Cardiac septum (tissue), 1 donor: ENCODE data around the gene ATF5. TPM values are rescaled to one million over a fixed set of nuclear protein-coding genes. Genes with fewer than 3 reads are reported as not detected.
"Not testable (repeated sequence)": the region's sequence is repeated elsewhere in the genome, so short reads cannot be mapped to it uniquely, and the experiment has no call there.

Experiments
- DNase-seq: peaks from one replicate; pipeline ENCODE4 v3.0.0-alpha.2; 2020; ENCODE audit warnings: low spot score
- intact Hi-C: fragments of 100-400 bp; cut with DNase I; formaldehyde crosslinking; loops from one replicate; pipeline ENCODE4 v1.14.0; 2022
- total RNA-seq: library from RNA; stranded (reverse); fragmentation: NEBNext Ultra II Directional; extraction: Animal tissue kit (Norgen Biotek cat#: 25700); gene quantifications from one replicate; pipeline ENCODE4 v1.2.1, GENCODE V29; 2021
- donor health status: DM: no; HTN: no; CAD: no.

Gene ATF5
- total RNA-seq, 1 donor from 2014 or later, result 10.6 TPM

DNA sequence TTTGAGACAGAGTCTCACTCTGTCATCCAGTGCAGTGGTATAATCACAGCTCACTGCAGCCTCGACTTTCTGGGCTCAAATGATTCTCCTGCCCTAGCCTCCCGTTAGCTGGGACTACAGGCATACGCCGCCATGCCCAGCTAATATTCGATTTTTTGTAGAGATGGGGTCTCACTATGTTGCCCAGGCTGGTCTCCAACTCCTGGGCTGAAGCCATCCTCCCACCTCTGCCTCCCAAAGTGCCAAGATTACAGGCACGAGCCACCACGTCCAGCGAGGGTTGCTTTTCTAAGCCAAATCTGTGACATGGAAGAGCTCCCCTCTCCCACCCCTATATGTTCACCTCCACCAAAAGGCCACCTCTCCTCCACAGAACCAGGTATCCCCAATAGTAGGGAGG lies 10.9 kb upstream of the ATF5 start:
- DNase-seq, result no peak
- intact Hi-C loops, result no loop called here

GRCh38 chr19:49920624-49921363 lies 8.2 kb upstream of the ATF5 start:
- intact Hi-C loops, result no loop called here
- DNase-seq, result no peak

GRCh38 chr19:49921871-49922795 lies 6.9 kb upstream of the ATF5 start:
- intact Hi-C loops, result no loop called here
- DNase-seq, result no peak

DNA sequence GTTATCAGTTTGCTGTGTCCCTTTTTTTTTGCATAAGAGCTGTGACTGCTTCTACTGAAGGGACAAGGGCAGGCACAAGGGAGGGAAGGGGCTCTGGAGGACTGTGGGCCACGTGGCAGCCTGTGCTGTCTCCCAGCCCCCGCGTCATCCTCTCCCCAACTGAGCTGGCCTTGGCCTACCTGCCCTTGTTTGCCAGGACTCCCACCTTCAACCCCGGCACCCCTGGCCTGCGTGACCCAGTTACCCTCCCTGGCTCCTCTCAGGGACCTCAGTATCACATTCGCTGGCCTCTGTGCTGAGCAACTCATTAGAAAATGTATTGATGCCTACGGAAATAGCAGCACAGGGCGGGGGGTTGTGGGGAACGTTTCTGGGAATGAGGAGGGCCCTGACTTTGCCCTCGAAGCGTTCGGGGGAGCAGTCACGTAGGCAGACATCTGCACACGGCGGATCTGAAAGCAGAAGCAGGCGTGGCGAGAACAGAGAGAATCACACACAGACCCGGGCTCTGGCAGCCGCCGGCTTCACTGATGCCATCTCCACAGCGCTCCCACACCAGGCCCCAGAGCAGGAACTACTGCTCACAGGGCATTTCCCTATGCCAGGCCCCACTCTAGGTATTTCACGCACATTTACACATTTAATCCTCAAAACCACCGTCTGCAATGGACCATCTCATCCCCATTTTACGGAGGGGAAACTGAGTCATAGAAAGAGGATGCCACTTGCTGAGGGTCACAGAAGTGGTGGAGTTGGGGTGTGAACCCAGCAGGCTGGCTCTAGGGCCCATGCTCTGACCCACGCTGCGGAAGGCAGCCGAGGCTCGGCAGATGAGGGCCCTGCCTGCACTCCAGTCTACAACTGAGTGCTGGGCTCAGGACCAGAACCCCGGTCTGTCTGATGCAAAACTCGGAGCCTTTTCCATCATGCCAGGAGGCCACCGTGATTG lies 5.7 kb upstream of the ATF5 start:
- intact Hi-C loops, result no loop called here
- DNase-seq, result no peak

- no peak for DNase-seq
- intact Hi-C loops, result no loop called here
Measured at GRCh38 chr19:49924004-49924880, 4.8 kb upstream of the ATF5 start.

DNA sequence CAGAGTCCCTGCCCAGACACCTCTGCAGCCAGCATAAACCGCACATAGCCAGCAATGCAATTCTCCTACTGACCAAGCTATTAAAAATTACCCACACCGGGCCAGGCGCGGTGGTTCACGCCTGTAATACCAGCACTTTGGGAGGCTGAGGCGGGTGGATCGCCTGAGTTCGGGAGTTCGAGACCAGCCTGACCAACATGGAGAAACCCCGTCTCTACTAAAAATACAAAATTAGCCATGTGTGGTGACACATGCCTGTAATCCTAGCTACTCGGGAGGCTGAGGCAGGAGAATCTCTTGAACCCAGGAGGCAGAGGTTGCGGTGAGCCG lies 4.2 kb upstream of the ATF5 start:
- intact Hi-C loops, DNase-seq: not testable (repeated sequence)

DNA sequence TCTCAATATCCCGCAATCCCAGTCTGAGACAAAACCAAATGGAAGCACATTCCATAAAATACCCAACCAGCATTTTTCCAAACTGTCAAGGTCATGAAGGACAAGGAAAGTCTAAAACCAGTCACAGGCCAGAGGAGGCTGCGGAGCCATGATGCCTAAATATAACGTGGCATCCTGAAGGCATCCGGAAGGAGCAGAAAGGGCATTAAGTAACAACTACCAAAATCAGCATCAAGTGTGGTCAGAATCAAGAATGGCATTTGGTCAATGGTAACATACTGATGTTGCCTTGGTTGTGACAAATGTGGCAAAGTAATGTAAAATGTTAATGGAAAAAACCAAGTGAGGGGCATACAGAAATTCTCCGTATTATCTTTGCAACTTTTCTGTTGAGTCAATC lies 3.5 kb upstream of the ATF5 start:
- no peak for DNase-seq
- intact Hi-C loops, result no loop called here

DNA sequence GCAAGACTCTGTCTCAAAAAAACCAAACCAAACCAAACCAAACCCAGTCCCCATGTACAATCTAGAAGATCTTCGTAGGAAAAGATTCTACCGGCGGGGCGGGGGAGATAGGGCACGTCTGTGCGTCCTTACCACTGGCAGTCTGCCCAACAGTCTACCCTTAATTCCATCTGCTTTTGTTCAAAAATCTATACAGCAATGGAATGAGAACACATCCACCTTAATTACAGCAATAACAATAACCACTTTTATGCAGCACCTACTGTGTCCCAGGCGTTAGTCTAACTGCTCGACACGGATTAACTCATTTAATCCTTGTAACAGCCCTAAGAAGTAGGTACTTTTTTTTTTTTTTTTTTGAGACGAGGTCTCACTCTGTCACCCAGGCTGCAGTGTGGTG lies 2.5 kb upstream of the ATF5 start:
- intact Hi-C loops, result no loop called here
- DNase-seq, result no peak

DNA sequence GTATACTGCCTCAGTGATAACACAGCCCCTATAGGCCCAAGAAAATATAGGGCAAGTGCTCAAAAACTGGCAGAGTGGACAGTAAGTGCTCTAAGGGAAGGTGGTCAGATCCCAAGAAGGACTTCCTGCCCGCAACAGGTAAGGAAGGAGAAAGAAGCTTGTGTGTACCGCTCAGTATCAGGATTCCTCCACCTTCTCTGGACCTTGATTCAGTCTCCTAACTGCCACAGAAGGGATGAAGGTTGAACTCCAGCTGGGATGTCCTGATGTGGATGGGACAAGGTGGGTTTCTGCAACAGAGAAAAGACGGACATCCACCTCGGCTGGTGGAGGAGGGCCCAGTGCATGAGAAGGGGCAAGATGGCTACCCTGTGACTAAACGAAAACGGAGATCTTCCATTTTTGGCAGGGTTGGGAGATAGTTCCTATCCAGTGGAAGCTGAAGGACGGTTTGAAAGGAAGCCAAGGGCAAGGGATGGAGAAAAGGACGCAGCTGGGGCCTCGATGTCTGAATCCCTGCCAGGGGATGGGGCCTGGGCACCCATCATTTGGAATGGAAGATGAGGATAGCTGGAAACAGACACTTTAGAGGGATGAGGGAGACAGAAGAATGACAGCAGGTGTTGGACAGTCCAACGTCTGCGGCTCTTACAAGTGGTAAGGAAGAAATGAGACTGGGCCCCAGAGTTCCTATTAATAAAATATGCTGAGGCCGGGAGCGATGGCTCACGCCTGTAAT lies 1.3 kb upstream of the ATF5 start:
- intact Hi-C loops, result no loop called here
- DNase-seq, result no peak

DNA sequence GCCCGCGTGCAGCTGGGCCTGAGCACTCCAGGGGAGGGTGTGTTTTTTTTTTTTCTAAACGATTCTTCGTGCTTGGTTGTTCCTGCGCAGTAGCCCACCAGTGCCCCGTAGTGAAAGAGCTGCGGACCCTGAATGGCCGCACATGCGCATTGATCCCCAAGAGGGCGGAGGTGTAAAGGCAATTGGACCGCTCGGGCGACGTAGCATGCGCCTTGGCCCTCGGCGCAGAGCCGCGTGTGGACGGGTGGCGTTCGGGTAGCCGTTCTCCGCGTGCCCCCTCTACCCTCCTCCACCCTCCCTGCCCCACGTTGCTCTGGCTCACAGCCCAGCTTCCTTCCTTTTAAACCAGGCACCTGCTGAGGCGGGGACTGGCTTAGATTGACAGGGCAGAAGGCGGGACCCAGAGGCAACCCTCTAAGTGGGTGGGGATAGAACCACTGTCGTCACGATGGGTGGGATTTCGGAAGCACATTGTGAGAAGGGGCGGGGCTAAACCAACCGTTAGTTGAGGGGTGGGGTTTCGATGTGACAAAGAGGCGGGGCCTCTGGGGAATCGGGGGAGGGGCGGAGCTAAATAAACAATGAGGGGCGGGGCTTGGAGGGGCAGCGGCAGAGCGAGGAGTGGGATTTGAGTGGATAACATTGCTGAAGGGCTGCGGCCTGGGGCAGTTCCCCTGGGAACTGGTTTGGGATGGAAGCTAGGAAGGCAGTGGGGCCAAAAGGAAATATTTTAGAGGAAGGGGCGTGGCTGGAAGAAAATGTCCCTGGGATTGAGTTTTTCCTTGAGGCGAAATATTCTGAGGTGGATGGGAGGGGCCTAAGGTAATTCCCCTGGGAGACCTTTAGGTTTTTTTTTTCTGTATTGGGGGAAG lies 842 bp downstream of the ATF5 start:
- intact Hi-C loops, result loop anchor here (1.0 to 10.0 kb wide), 2 partner anchors 95 to 205 kb away; partner anchors contain the start of gene VRK3
- DNase-seq, result peak; percentile 96

DNA sequence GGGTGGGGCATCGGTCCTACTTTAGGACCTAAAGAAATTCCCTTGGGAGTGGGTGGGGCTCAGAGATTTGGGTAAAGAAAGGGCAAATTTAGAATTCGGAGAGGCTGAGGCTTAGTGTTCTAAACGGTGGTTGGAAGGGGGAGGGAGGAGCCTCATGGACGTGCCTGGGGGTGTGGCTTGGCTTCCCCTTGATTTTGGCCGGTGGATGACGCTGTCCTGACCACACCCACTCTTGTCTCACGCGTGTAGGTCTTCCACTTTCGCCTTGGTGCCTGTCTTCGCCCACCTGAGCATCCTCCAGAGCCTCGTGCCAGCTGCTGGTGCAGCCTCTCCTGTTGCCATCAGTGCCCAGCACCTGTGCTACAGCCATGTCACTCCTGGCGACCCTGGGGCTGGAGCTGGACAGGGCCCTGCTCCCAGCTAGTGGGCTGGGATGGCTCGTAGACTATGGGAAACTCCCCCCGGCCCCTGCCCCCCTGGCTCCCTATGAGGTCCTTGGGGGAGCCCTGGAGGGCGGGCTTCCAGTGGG lies 1.5 kb downstream of the ATF5 start:
- no peak for DNase-seq
- intact Hi-C loops, result loop anchor here (10.0 kb wide), 1 partner anchor 204 kb away; no protein-coding TSS in a partner anchor

GRCh38 chr19:49931293-49932040 lies 2.5 kb downstream of the ATF5 start:
- intact Hi-C loops, result loop anchor here (10.0 kb wide), 1 partner anchor 203 kb away; no protein-coding TSS in a partner anchor
- DNase-seq, result no peak

DNA sequence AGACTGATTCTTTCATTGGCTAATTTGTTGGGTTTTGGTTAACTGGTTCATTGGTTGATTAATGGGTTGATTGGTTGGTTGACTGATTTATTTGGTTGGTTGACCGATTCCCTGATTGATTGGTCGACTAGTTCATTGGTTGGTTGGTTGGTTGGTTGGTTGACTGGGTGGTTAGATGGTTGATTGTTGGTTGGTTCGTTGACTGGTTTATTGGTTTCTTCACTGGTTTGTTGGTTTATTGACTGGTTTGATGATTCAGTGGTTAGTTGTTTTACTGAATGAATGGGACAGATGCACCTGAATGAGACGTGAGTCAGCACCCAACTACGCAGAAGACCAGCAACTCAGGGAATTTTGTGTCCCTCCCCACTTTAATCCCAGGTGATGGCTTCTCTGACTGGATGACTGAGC lies 3.0 kb downstream of the ATF5 start:
- intact Hi-C loops, result loop anchor here (10.0 kb wide), 1 partner anchor 203 kb away; no protein-coding TSS in a partner anchor
- no peak for DNase-seq

- DNase-seq, result no peak
- intact Hi-C loops, result loop anchor here (10.0 kb wide), 1 partner anchor 202 kb away; no protein-coding TSS in a partner anchor
Measured at GRCh38 chr19:49932731-49933131, 3.7 kb downstream of the ATF5 start.

GRCh38 chr19:49933643-49934042 lies 4.6 kb downstream of the ATF5 start:
- DNase-seq, result no peak
- intact Hi-C loops, result loop anchor here (10.0 kb wide), 1 partner anchor 201 kb away; no protein-coding TSS in a partner anchor

- DNase-seq, result no peak
- intact Hi-C loops, result loop anchor here (2.0 to 10.0 kb wide), 2 partner anchors 46 to 198 kb away; no protein-coding TSS in a partner anchor
Measured at GRCh38 chr19:49936549-49936948, 7.5 kb downstream of the ATF5 start.
